HT1080 (cell line): ENCODE results near the gene RNF169. TPM values are rescaled to one million over a fixed set of nuclear protein-coding genes. Genes with fewer than 3 reads are reported as not detected.
"Not testable (repeated sequence)": the region's sequence is repeated elsewhere in the genome, so short reads cannot be mapped to it uniquely, and the experiment has no call there.

ENCODE experiments used
- DNase-seq: peaks from one replicate; pipeline ENCODE4 v3.0.0-alpha.2; 2015; ENCODE audit warnings: low read depth
- total RNA-seq: library from RNA; depleted of rRNA; stranded (reverse); fragments of >200 nt; shearing (Covaris generic); gene quantifications from 2 replicates; pipeline ENCODE4 v1.2.3, GENCODE V29; 2014

The RNF169 gene
- total RNA-seq, 1 experiment from 2014 or later, result 13.0 TPM

DNA sequence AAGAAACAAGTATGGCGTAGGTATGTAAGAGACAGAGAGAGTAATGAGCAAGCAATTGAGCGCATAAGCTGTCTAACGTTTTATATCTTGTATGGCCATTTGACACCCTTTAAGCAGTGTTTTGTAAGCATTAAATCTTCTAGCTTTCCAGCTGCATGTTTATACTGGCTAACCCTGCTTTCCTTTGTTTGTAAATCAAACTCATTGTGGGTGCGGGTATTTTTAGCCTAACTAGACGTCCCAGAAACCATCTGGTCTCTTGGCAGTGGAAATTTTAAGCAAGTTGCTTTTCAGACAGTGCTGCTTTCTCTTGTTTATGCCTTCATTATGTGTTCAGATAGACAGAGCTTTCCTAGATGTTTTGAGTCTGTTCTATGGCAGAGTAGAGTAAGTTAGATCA, 73.5 kb downstream of the RNF169 start:
- no peak for DNase-seq

DNA sequence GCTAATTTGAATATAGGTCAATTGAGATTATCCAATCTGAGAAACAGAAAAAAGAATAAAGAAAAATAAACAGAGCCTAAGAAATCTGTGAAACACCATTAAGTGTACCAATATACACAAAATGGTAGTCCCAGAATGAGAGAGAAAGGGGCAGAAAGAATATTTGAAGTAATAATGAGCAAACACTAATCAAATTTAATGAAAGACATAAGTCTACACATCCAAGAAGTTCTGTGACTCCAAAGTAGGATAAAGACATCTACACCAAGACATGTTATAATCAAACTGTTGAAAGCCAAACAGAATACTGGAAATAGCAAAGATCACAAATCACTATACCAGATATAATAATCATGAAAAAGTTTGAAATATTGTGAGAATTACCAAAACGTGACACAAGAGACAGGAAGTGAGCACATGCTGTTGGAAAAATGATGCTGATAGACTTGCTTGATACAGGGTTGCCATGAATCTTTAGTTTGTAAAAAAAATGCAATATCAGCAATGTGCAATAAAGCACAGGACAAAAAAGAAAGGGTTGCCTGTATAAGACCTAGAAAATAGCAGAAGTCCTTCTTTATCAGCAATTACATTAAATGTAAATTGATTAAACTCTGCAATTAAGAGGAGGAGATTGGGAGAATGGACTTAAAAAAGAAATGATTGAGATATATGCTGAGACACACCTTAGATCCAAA, 75.8 kb downstream of the RNF169 start:
- no peak for DNase-seq

DNA sequence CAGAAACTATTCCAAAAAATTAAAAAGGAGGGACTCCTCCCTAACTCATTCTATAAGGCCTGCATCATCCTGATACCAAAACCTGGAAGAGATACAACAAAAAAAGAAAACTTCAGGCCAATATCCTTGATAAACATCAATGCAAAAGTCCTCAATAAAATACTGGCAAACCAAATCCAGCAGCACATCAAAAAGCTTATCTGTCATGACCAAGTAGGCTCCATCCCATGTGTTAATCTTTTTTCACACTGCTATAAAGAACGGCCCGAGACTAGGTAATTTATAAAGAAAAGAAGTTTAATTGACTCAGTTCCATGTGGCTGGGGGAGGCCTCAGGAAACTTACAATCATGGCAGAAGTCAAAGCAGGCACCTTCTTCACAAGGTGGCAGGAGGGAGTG, 76.9 kb downstream of the RNF169 start:
- not testable (repeated sequence) for DNase-seq

DNA sequence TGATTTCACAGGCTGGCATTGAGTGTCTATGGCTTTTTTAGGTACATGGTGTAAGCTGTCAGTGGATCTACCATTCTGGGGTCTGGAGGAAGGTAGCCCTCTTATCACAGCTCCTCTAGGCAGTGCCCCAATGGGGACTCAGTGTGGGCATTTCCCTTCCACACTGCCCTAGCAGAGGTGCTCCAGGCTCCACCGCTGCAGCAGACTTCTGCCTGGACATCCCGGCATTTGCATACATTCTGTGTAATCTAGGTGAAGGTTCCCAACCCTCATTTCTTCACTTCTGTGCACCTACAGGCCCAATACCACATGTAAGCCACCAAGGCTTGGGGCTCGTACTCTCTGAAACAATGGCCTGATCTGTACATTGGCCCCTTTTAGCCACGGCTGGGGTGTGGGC, 78.3 kb downstream of the RNF169 start:
- DNase-seq, result no peak

DNA sequence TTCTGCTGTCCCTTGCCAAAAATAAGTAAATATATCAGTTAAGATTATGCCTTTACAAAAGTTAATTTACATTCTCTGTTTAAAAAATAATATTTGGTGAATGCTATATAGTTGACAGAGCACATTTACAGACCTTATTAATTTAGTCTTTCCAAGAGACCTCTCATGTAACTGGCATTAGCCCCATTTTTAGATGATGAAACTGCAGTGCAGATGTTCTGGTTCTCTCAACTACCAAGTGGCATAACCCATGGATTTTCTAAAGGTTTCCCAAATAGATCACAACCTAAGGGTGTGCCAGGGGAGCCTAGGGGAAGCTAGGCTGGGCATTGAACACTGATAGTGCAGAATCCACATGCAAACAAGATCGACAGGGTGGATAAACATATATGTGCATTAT, 88.5 kb downstream of the RNF169 start:
- DNase-seq, result no peak

DNA sequence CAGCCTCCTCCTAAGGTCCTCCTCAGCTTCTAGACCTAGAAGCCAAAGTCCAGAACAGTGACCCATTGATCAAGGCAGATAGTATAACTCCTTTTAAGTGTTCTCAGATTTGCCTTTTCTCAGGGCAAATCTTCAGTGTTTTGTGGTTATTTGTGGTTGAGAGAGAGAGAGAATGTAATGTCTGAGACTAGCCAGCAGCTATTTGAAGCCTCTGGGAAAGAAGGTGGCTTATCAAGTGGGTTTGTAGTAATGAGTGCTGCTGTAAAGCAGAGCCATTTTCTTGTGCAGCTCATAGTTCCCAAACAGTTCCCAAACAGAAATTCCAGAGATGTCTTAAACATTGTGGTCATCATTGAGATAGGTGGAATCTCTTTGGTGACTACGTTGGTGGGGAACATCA, 89.5 kb downstream of the RNF169 start:
- no peak for DNase-seq

DNA sequence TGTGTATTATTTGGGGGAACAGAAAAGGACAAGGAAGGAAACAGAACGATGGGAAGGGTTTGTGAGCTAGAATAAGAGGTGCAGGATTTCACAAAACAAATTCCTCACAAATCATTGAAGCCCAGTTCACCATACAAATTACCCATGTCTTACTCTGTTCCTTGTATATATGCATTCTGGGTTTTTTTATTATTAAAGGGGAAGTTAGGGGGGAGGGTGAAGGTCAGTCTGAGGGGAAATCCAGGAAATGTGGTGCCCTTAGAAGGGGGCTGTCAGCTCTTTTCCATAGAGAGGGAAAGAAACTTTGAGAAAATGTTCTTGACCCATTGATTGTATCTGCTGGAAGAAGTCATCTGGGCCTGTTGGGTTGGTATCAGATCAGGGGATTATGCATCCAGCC, 90.8 kb downstream of the RNF169 start:
- no peak for DNase-seq

DNA sequence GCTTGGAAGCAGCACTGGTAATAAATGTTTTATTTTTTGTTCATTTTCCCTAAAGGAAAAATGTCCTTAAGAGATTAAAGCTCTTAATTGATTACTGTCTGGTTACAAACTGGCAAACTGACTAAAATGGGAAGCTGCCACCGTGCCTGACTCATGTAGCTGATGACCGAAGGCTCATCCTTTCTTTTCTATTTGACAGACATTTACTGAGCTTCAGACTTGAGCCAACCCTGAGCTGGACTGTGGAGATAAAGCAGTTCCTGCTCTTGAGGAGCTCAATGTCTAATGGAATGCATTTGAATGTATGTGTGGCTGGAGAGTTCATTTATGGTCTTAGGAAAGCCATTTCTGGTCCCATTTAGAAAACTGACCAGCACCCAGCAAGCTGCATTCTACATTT, 91.3 kb downstream of the RNF169 start:
- DNase-seq, result no peak

DNA sequence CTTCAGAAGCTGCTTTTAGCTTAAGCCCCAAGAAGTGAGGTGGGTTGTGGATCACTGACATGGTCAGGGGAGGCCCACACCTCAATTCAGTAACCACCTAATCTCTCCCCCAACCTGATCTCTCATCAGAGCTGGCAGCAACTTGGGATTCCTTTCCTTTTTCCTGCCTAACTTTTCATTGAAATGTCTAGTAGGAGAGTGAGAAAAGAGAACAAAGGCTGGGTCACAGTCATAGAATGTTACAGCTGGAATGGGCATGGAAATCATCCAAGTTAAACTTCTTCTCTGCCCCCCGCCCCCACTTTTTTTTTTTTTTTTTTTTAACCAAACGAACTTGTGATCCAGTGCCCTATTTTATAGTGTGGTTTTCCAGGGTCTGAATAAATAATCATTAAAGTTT, 91.8 kb downstream of the RNF169 start:
- no peak for DNase-seq

DNA sequence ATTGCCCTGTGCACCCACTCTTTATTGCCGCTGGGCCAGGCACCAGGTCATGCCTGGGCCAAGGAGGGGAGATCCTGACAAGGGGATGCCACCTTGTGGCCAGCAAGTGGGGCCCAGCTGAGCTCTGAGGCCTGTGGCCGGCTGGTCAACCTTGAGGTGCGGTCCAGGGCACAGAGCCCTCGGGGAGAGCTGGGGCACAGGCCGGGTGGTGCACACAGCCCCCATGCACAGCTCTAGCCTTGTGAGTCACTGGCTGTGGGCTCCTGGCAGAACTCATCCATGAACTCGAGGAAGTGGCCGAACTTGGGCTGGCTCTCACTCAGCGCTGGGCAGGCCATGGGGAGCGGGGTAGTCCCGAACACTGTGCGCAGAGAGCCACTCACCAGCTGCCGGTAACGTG, 94.3 kb downstream of the RNF169 start:
- DNase-seq, result no peak

DNA sequence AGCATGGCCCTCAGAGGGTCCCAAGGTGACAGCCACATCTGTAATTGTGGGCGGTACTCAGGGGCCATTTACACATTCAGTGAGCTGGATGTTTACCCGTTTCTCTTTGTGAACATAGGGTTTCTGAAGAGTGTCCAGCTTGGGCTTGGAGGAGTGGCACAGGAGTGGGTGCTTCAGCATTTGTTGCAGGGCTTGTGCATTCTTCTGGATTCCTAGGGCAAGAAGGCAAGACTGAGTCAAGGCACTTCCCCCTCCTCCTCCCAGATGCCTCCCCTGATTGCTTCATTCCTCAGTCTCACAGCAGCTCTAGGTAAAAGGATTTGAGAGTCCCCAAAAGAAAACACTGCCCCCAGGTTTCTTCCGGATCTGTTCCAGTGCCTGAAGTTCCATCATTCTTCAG, 95.4 kb downstream of the RNF169 start:
- no peak for DNase-seq

DNA sequence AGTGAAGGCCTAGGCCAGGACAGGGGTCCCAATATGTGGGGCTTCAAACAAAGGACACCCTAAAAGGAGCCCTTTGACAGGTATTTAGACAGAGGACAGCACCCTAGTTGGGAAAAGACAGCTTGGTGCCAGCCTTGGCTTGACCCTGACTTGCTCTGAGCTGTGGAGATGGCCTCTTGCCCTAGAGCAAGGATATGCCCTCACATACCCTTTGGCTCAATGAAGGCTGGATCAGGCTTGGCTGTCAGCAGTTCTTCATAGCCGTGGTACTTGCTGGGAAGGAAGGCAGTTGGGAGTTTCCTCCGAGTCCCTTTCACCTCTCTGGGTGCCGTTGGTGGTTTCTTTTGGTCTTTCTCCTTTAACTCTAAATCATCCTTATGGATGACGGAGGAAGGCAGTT, 96.2 kb downstream of the RNF169 start:
- no peak for DNase-seq

DNA sequence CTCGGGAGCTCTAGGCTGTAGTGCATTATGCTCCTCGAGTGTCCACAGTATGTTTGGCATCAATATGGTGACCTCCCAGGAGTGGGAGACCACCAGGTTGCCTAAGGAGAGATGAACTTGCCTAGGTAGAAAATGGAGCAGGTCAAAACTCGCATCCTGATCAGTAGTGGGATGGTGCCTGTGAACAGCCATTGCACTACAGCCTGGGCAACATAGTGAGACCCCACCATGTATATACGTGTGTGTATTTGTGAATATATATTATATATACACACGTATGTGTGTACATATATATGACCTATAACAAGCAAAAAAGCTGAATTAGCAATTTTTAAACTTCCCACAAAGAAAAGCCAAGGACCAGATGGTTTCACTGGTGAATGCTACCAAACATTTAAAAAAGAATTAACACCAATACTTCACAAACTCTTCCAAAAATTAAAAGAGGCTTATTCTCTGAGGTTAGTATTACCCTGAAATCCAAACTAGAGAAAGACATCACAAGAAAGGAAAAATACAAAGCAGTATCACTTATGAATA, 97.4 kb downstream of the RNF169 start:
- DNase-seq, result no peak

DNA sequence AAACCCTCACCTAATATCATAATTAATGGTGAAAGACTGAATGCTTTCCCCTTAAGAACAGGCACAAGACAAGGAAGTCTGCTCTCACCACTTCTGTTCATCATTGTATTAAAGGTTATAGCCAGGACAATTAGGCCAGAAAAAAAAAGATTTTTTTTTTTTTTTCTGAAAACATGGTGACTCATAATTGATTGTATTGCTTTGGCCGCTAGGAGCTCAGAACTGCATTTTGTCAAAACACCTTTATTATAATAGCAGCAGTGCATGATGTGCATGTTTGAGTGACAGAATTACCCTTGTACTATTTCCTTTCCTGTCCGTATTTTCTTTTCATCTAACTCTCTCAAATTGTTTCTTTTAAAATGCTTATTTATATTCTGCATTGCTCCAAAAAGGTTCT, 98.1 kb downstream of the RNF169 start:
- DNase-seq, result peak; percentile 37

DNA sequence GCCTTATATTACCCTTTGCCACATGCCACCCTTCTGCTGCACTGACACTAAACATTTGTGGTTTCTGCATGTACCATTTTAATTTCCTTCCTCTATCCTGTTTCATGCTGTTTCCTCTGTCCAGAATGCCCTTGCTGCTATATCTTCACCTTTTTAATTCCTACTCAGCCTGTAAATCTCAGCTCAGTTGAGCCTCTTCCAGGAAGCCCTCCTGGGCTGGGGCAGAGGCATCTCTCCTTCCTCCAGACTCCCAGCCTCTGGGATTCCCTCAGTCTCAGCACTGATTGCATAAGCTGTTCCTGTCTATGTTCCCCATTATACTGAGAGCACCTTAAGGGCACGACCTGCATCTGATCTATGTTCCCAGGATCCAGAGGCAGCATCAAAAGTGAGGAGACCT, 98.7 kb downstream of the RNF169 start:
- DNase-seq, result no peak

DNA sequence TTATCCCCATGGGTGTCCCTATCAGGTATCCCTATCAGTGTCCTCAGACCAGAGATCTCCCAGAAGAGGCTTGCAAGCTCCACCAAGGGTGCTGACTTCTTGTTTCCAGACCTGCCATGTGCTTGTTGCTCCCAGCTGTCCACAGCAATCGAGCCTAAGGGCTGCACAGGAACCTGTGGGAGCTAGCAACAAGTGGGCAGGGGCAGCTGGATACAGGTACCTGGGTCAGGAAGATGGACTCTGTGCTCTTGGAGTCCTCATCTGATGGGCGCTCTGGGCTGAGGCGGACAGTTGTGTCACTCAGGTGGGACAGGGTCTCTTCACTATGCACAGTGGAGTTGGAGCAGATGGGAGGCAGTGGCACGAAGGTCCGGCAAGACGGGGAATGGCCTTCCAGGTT, 99.2 kb downstream of the RNF169 start:
- DNase-seq, result no peak

DNA sequence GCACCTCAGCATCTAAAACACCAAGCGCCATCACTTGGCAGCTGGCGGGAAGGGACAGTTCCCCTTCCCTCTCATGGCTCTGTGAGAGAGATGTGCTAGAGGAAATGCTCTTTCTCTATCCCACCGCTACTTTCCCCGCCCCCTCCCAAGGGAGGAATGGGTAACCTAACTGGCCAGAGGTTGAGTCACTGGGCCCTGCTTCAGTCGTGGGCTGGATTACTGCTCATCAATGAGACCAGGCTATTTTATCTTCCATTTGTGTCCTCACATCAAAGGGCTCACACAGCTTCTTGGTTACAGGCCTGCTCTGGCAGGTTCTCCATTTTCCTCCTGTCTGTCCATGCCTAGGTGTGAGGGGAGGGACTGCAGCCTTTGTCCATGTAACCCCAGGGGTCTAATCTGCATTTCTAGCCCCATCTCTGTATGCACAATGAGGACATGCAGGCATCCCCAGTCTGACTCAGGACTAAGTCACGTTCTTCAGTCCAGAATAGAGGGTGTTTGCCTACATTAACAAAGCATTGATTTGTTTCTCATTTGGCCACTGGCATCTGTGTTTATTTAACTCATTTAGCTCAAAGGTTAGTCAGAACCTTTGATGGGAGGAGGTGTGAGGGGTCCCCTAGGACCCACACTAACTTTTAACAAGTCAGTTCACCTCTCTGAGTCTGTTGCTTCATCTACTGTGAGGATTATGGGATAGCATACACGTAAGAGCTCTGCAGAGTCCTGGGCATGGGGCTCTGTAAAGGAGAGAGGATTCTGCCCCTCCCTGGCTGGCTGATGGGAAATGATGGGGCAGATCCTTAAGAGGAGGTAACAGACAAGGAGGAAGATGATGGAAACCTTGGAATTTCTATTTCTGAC, 101.1 kb downstream of the RNF169 start:
- DNase-seq, result peak; percentile 95

DNA sequence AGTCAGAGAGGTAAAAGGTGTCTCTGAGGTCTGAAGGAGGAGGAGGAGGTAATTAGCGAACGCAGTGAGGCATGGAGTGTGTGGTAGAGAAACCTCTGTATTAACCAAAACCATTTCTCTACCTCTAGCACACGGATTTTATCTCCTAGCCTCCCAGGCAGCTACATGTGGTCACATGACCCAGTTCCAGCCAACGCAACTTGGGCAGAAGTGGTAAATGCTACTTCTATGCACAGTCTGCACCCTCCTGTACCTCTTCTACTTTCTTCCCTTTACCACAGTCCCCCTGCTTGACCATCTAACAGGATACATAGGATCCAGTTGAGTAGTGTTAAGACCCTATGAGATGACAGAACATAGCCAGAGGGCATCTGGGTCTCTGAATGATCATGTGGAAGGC, 104.6 kb downstream of the RNF169 start:
- DNase-seq, result no peak

DNA sequence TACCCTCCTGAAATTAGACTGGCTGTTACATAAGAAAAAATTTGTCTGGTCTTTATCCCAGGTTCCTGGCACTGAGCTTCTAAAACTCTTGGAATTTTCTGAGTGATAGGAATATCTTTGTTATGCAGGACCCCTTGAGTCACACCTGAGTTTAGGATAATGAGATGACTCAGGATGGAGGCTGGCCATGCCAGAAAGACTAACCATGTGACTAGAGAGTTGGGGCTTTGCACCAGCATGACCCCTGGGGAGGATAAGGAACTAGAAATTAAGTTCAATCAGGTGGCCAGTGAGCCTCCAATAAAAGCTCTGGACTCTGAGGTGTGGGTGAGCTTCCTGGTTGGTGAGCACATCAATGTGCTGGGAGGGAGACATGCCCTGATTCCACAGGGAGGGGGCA, 112.1 kb downstream of the RNF169 start:
- DNase-seq, result peak; percentile 27

DNA sequence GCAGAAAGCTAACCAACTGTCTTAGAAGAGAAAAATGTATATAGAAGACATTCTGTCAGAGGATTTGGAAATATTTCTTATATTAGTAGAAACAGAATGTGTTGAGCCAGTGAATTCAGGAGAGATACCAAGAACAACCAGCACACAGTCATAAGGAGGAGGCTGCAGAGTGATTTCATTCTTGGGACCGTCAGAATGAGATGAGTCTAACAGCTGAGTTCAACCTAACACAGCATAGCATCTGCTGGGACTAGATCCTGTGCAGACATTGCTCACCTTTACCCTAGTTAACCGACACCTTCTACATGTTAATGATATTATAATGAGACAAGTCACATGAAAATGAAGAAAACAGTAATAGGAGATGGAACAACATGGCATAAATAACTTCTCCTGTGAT, 114.8 kb downstream of the RNF169 start:
- no peak for DNase-seq

DNA sequence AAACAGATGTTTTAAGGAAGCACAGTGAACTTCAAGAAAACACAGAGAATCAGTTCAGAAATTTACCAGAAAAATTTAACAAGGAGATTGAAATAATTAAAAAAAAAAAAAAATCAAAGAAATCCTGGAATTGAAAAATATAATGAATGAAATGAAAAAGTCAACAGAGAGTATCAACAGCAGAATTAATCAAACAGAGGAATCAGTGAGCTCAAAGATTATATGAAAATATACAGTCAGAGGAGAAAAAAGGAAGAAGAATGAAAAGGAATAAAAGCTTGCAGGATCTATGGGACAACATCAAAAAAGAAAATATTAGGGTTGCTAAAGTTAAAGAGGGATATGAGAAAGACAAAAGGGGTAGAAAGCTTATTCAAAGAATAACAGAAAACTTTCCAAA, 117.9 kb downstream of the RNF169 start:
- DNase-seq, result no peak

DNA sequence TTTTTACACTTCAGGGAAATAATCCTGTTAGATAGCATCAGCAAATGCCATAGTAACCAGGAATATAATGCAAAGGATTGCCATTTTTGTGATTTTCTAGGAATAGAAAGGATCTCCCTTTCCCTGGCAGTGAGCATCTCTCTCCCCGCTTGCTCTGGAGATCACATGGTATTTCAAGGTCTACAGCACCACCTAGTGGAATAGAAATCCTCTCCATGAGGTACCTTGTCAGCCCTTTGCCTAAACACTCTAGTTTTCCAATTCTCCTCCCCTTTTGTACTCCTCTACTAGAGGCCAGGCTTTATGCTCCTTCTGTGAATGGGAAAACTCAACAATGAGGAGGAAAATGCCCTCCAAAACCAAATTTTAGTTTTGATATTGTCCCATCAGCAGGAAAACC, 121.8 kb downstream of the RNF169 start:
- peak; percentile 65 for DNase-seq

DNA sequence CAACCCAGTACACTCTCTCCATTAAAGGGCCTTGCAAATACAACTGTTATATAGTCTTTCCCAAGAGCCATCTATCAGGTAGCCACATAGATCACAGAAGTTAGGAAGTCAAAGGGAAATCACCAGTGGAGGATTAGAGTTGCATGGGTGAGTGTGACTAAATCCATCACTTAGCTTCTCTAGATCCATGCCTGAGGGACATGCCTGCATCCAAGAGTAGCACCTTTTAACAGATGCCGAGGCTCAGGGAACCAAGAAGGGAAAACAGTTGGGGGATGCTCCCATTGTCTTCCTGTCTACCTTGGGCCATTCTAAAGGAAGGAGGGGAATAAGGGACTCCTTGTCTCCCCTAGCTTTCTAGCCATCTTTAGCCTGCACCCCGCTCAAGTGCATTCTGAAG, 122.4 kb downstream of the RNF169 start:
- DNase-seq, result no peak
